GM10248 (cell line): Measurements from ENCODE around the gene PRKAB1.

Experiments
- CTCF ChIA-PET: fragments of 300-600 bp; sonication (Branson Sonifier 250); formaldehyde crosslinking; extraction: SDS; loops from one replicate; lab custom pipeline; 2021; ENCODE audit warnings: antibody characterized with exemption; lab: Yijun Ruan, JAX
- POLR2A ChIA-PET: fragments of 350-650 bp; sonication (Branson Sonifier 250); formaldehyde crosslinking; extraction: SDS; loops from one replicate; lab custom pipeline; 2020; ENCODE audit warnings: antibody characterized with exemption; lab: Yijun Ruan, JAX
- DNase-seq: peaks from one replicate; pipeline ENCODE4 v3.0.0; 2012; ENCODE audit errors: extremely low spot score
- CTCF ChIP-seq: IDR thresholded peaks from 2 replicates; pipeline ENCODE4 v1.5.1; 2012; ENCODE audit warnings: mild to moderate bottlenecking, low read depth; ENCODE audit errors: extremely low read depth, missing control alignments, control extremely low read depth

Gene PRKAB1

GRCh38 chr12:119676022-119676421 lies 8.1 kb downstream of the PRKAB1 start:
- DNase-seq: no peak
- POLR2A ChIA-PET: no interaction called here
- CTCF ChIA-PET: interaction anchor here (1.5 to 8.7 kb wide), 2 partner anchors 8 to 14 kb away, joined by 4 to 37 read pairs; partner anchors contain the start of gene PRKAB1
- TF ChIP-seq CTCF: no peak

- ChIA-PET CTCF (interaction anchor here (1.5 to 8.7 kb wide), 3 partner anchors 8 to 14 kb away, joined by 4 to 37 read pairs (median 10); partner anchors contain the start of gene PRKAB1), POLR2A (no interaction called here)
- TF ChIP-seq CTCF: no peak
- DNase-seq: no peak
Observed at GRCh38 chr12:119676573-119676972, 8.6 kb downstream of the PRKAB1 start.

GRCh38 chr12:119678459-119678858 lies 10.5 kb downstream of the PRKAB1 start:
- no peak for TF ChIP-seq CTCF
- no peak for DNase-seq
- POLR2A ChIA-PET: no interaction called here
- CTCF ChIA-PET: interaction anchor here (2.2 to 8.7 kb wide), 2 partner anchors 8 to 10 kb away, joined by 10 to 37 read pairs; partner anchors contain the start of gene PRKAB1

- ChIA-PET CTCF (interaction anchor here (0.9 to 8.7 kb wide), 3 partner anchors 8 to 48 kb away, joined by 3 to 37 read pairs (median 3); partner anchors contain the start of gene PRKAB1), POLR2A (no interaction called here)
- no peak for DNase-seq
- TF ChIP-seq CTCF: no peak
Observed at GRCh38 chr12:119679081-119679480, 11.1 kb downstream of the PRKAB1 start.

- TF ChIP-seq CTCF: no peak
- POLR2A ChIA-PET: no interaction called here
- CTCF ChIA-PET: interaction anchor here (0.9 to 8.7 kb wide), 4 partner anchors 9 to 47 kb away, joined by 3 to 37 read pairs (median 3); partner anchors contain the start of gene PRKAB1
- DNase-seq: no peak
Observed at GRCh38 chr12:119679490-119679889, 11.6 kb downstream of the PRKAB1 start.

- CTCF ChIA-PET: interaction anchor here (1.2 to 8.7 kb wide), 5 partner anchors 10 to 1305 kb away, joined by 3 to 37 read pairs (median 7); partner anchors contain the start of genes PRKAB1 and SUDS3
- no peak for DNase-seq
- POLR2A ChIA-PET: no interaction called here
- no peak for TF ChIP-seq CTCF
Observed at GRCh38 chr12:119681111-119681510, 13.2 kb downstream of the PRKAB1 start.
